ENCODE results near the gene DDX1. TPM values are rescaled to one million over a fixed set of nuclear protein-coding genes. Genes with fewer than 3 reads are reported as not detected.

The DDX1 gene
- polyA plus RNA-seq, 1 donor (not counting 4 experiments of a cell fraction or from before 2014, with no cell fraction given), result 140 TPM

- peaks cover 42% of the 10 kb centered on the region for H3K79me2 ChIP-seq (ENCODE audit: control insufficient read depth, insufficient read depth, low read length)
- DNase-seq (ENCODE audit: low read depth, low spot score) (no peak), FAIRE-seq (no peak)
- H3K4me1 ChIP-seq (ENCODE audit: control insufficient read depth, extremely low read depth, insufficient read depth, low read length), result peaks cover 10% of the 10 kb centered on the region
- peaks cover 10 to 15% of the 10 kb centered on the region in 2 experiments for H3K36me3 ChIP-seq (ENCODE audit: control insufficient read depth in 2 of 2, extremely low read depth in 1 of 2, insufficient read depth in 2 of 2, low read length in 2 of 2)
- TF ChIP-seq CTCF (optimal IDR thresholded peaks at IDR 0.05 in 1 of 3, IDR thresholded peaks at IDR 0.05 in 1 of 3, conservative IDR thresholded peaks at IDR 0.05 in 1 of 3; ENCODE audit: extremely low read depth in 1 of 3, insufficient read depth in 2 of 3, low read length in 3 of 3) (no peak), EZH2 (IDR thresholded peaks at IDR 0.05; ENCODE audit: low read length) (no peak)
- no peak overlapping the region for H3K9ac ChIP-seq (ENCODE audit: control insufficient read depth, extremely low read depth, insufficient read depth, low read length)
- H3K27ac ChIP-seq (ENCODE audit: control insufficient read depth, insufficient read depth, low read length), result no peak overlapping the region
- H3K4me2 ChIP-seq (ENCODE audit: control insufficient read depth, extremely low read depth, insufficient read depth, low read depth, low read length), result no peak overlapping the region
- no peaks in the 10 kb centered on the region for H4K20me1 ChIP-seq (ENCODE audit: control insufficient read depth, extremely low read depth, insufficient read depth, low read length)
- H3K9me3 ChIP-seq (ENCODE audit: control insufficient read depth, low read depth, low read length), result no peaks in the 10 kb centered on the region
- dilution Hi-C loops (cut with MboI; ENCODE audit: extremely low pct_ligation_motif_present, low sequenced_read_pairs), result no loop called here
- H3K9me1 ChIP-seq (ENCODE audit: control insufficient read depth, extremely low read depth, insufficient read depth, low read length), result no peaks in the 10 kb centered on the region
- H2AFZ ChIP-seq (ENCODE audit: control insufficient read depth, low read length), result no peak overlapping the region
- no peak overlapping the region for H3K4me3 ChIP-seq (ENCODE audit: control insufficient read depth in 2 of 3, extremely low read depth in 1 of 3, insufficient read depth in 2 of 3, low read depth in 1 of 3, low read length in 3 of 3)
- H3K27me3 ChIP-seq (ENCODE audit: control insufficient read depth, extremely low read depth, insufficient read depth, low read length), result no peaks in the 10 kb centered on the region
Measured at GRCh38 chr2:15594291-15595256, 2.9 kb downstream of the DDX1 start.

- Histone ChIP-seq H3K9ac (ENCODE audit: control insufficient read depth, extremely low read depth, insufficient read depth, low read length) (no peak overlapping the region), H3K4me1 (ENCODE audit: control insufficient read depth, extremely low read depth, insufficient read depth, low read length) (peaks cover 10% of the 10 kb centered on the region), H3K9me1 (ENCODE audit: control insufficient read depth, extremely low read depth, insufficient read depth, low read length) (no peaks in the 10 kb centered on the region), H4K20me1 (ENCODE audit: control insufficient read depth, extremely low read depth, insufficient read depth, low read length) (no peaks in the 10 kb centered on the region), H3K27me3 (ENCODE audit: control insufficient read depth, extremely low read depth, insufficient read depth, low read length) (no peaks in the 10 kb centered on the region), H2AFZ (ENCODE audit: control insufficient read depth, low read length) (no peak overlapping the region), H3K27ac (ENCODE audit: control insufficient read depth, insufficient read depth, low read length) (no peak overlapping the region), H3K9me3 (ENCODE audit: control insufficient read depth, low read depth, low read length) (no peaks in the 10 kb centered on the region), H3K4me3 (ENCODE audit: control insufficient read depth in 2 of 3, extremely low read depth in 1 of 3, insufficient read depth in 2 of 3, low read depth in 1 of 3, low read length in 3 of 3) (no peak overlapping the region), H3K36me3 (ENCODE audit: control insufficient read depth in 2 of 2, extremely low read depth in 1 of 2, insufficient read depth in 2 of 2, low read length in 2 of 2) (peaks cover 12 to 19% of the 10 kb centered on the region in 2 experiments), H3K79me2 (ENCODE audit: control insufficient read depth, insufficient read depth, low read length) (peaks cover 42% of the 10 kb centered on the region), H3K4me2 (ENCODE audit: control insufficient read depth, extremely low read depth, insufficient read depth, low read depth, low read length) (no peak overlapping the region)
- dilution Hi-C loops (cut with MboI; ENCODE audit: extremely low pct_ligation_motif_present, low sequenced_read_pairs), result no loop called here
- TF ChIP-seq EZH2 (IDR thresholded peaks at IDR 0.05; ENCODE audit: low read length) (no peak), CTCF (optimal IDR thresholded peaks at IDR 0.05 in 1 of 3, IDR thresholded peaks at IDR 0.05 in 1 of 3, conservative IDR thresholded peaks at IDR 0.05 in 1 of 3; ENCODE audit: extremely low read depth in 1 of 3, insufficient read depth in 2 of 3, low read length in 3 of 3) (no peak)
- FAIRE-seq, result no peak
- no peak for DNase-seq (ENCODE audit: low read depth, low spot score)
Measured at GRCh38 chr2:15595342-15595905, 3.8 kb downstream of the DDX1 start.

Data from keratinocyte (primary cell).